Stimulated activated CD8-positive, alpha-beta memory T cell treated with anti-CD3 and anti-CD28 coated beads, Interleukin-7, amount 100 ng/mL, for 1 hour (primary cell): ENCODE measurements around the gene XIRP2.

Experiments used
- DNase-seq, 2 donors: peaks; one replicate each; pipeline ENCODE4 v3.0.0-alpha.2; 2020; ENCODE audit warnings: low read depth in 2 of 2

Gene XIRP2, protein sequence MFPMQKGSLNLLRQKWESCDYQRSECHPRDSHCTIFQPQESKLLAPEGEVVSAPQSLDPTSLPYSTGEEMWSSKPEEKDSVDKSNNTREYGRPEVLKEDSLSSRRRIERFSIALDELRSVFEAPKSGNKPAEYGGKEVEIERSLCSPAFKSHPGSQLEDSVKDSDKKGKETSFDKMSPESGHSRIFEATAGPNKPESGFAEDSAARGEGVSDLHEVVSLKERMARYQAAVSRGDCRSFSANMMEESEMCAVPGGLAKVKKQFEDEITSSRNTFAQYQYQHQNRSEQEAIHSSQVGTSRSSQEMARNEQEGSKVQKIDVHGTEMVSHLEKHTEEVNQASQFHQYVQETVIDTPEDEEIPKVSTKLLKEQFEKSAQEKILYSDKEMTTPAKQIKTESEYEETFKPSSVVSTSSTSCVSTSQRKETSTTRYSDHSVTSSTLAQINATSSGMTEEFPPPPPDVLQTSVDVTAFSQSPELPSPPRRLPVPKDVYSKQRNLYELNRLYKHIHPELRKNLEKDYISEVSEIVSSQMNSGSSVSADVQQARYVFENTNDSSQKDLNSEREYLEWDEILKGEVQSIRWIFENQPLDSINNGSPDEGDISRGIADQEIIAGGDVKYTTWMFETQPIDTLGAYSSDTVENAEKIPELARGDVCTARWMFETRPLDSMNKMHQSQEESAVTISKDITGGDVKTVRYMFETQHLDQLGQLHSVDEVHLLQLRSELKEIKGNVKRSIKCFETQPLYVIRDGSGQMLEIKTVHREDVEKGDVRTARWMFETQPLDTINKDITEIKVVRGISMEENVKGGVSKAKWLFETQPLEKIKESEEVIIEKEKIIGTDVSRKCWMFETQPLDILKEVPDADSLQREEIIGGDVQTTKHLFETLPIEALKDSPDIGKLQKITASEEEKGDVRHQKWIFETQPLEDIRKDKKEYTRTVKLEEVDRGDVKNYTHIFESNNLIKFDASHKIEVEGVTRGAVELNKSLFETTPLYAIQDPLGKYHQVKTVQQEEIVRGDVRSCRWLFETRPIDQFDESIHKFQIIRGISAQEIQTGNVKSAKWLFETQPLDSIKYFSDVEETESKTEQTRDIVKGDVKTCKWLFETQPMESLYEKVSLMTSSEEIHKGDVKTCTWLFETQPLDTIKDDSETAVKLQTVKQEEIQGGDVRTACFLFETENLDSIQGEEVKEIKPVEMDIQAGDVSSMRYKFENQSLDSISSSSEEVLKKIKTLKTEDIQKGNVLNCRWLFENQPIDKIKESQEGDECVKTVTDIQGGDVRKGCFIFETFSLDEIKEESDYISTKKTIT (N-terminal part only)

GRCh38 chr2:166888180-166888579, at the start of gene XIRP2:
XIRP2 (plus strand) TSS chr2:166888480; CDS start chr2:166903483, 15,003 bp downstream.
- no peak for DNase-seq

DNA sequence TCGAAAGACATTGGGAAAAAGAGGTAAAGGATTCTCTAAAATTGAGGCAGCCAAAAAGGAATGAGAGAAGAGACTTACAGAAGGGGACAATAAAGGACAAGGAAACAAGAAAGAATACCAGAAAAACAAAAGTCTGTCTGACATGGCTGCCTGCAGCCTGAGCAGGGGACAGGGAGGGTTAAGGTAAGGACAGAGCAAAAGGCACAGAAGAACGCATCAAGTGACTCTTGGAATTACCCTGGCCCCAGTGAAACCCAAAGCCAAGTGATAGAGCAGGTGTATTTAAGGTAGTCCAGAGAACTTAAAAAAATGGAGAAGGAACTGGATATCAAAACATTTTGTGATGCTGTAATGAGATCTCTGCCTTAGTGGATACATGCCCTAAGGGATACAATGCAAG, 47.1 kb upstream of the XIRP2 start:
- no peak for DNase-seq

DNA sequence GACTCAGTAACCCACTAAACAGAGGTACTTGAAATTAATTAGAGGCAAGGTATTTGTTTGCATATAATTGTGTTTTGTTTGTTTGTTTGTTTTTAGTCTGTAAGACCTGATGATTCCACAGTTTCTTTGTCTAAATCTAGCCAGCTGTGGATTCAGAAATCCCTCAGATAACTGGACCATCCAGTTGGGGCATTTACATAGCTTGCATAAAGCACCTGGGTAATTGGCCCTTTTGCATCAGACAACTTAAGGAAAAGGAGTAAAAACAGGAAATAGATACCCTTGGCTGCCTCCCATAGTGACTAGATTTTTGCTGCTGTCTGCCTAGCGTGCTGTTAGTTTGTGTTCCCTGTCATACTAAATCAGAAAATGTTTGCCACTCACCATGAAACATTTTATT, 46.6 kb upstream of the XIRP2 start:
- no peak for DNase-seq

DNA sequence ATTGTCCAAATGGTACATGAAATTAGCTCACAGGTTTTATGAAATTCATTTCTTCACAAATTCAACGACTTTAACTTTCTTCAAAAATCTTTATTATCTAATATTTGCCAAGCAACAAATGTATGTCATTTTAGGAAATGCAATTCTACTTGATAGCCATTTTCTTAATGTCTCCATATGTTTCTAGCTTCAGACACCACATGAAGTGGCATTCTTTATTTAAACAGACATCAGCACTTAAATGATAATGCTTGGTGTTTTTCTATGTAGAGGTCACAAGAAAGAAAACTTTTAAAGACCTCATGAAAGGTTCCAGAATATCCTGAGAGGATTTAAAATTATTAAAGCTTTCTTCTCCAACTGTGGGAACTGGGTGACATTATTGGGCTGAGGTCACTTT, 44.2 kb upstream of the XIRP2 start:
- no peak for DNase-seq

- no peak for DNase-seq
These were observed 25.7 kb upstream of the XIRP2 start for GRCh38 chr2:166862468-166863132.

- no peak for DNase-seq
These were observed 20.3 kb upstream of the XIRP2 start for GRCh38 chr2:166867874-166868514.

DNA sequence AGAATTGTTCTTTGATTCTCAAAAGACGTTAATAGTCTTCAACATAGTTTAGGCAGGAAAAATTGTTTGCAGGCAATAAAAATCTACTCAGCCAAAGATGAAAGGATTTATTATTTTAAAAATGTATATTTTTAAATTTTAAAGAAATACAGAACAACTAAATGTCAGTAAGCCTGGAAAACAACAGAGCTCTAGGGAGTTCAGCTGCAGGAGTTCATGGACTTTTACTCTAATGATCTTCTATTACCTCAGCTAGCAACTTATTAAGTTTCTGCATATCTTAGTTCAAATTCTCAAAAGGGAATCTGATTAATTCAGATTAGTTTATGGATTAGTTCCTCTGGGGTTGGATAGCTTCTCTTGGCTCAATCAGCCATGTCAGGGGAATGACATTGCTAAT, 17.9 kb upstream of the XIRP2 start:
- DNase-seq, result no peak

DNA sequence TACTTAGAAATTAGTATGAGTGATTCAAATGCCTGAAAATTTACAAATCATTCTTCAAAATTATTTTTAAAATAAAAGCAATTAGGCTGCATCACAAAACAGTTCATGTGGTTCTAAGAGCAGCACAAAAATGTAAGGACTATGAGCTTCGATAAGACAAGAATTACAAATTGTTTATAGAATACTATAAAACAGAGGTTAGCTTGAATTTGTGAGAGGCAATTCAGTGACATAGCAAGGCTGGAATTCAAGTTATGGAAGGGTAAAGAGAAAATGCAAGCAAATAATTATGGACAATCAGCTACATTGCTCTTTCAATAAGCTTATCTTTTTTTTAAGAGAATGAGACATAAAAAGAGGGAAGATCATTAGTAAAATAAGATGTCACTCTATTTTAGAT, 7.1 kb upstream of the XIRP2 start:
- no peak for DNase-seq

DNA sequence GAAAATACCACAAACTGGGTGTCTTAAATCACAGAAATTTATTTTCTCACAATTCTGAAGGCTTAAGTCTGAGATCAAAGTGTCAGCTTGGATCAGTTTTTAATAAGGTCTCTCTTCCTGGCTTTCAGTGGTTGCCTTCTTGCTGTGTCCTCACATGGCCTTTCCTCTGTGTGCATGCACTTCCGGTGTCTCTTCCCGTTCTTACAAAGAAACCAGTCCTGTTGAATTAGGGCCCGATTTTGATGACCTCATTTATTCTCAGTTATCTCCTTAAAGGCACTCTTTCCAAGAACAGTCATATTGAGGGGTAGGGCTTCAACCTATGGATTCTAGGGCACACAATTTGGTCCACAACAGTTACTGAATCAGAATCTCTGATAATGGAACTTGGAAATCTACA, 5.4 kb upstream of the XIRP2 start:
- DNase-seq, result no peak

DNA sequence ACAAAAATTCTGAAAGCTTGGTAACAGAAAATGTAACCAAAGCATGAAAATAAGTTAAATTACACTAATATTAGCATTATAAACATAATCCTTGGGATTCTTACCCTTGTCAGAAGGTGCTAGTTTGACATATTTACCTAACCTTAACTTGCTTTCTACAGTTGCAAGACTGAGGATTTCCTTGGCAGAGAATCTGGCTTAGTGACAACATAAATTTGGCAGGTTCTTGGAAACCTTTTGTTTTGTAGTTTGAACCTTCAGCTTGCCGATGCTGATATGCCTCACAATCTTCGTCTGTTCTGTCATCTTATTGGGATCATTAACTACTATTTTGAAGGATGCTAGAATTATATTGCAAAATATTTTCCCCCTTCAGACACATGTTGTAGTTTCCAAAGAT, 3.4 kb downstream of the XIRP2 start:
- no peak for DNase-seq

- DNase-seq, result no peak
These were observed 4.1 kb downstream of the XIRP2 start for GRCh38 chr2:166892397-166892796.

DNA sequence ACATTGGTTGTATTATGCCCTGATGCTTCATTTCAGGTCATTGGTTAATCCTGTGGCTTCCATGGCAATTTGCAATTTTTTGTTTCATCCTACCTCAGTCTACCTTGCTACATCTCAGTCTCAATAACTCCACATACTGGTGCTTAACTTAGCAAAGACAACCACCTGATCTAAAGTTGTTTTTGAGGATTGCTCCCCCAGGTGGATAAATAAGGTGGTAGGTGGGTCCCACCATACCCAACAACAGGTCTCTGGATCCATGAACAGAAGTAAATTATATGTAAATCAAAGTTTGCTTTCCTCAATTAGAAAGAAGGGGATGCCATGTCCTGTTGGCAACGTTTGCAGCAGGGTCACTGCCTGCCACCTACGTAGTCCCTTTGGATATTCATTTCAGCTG, 7.0 kb downstream of the XIRP2 start:
- no peak for DNase-seq

GRCh38 chr2:166897666-166898065, 9.4 kb downstream of the XIRP2 start:
- no peak for DNase-seq

DNA sequence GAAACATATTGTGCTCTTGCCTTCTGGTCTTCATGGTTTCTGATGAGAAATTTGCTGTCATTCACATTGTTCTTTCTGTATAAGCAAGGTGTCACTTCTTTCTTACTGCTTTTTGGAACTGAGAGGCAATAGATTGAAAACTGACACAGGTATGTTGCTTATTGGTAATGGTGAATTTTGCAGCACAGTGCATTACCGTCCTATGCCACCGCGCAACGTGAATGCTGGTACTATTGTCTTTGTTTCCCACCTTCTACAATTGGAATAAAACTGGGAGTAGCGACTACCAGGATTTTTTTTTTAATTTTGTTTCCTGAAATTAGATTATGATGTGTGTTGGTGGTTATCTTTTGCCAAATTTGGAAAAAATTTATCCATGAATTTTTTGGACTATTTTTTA, 11.4 kb downstream of the XIRP2 start:
- DNase-seq, result no peak

GRCh38 chr2:166900700-166901099, 12.4 kb downstream of the XIRP2 start:
- no peak for DNase-seq

- DNase-seq, result no peak
These were observed 13.1 kb downstream of the XIRP2 start for GRCh38 chr2:166901336-166901735.

GRCh38 chr2:166916987-166917386, 28.7 kb downstream of the XIRP2 start:
- no peak for DNase-seq

DNA sequence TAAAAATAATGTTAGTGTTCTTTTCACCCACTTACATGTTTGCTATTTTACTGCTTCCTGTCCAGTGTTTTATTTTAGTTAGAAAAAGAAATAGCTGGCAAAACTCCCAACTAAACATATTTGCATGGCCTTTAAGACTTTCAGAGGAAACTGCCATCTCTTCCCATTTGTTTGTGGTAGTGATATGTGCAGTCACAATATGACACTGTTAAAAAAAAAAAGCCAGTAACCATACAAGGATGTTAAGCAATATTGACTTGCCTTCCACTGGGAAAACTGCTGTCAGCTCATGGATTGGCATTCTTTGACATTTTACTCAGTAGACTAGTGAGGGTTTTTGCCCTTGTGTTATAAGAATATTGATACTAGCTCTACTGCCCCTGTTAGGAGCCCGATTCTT, 29.1 kb downstream of the XIRP2 start:
- no peak for DNase-seq

GRCh38 chr2:166921261-166921896, 33.1 kb downstream of the XIRP2 start:
- DNase-seq, result no peak

GRCh38 chr2:166924967-166925366, 36.7 kb downstream of the XIRP2 start:
- DNase-seq, result no peak

DNA sequence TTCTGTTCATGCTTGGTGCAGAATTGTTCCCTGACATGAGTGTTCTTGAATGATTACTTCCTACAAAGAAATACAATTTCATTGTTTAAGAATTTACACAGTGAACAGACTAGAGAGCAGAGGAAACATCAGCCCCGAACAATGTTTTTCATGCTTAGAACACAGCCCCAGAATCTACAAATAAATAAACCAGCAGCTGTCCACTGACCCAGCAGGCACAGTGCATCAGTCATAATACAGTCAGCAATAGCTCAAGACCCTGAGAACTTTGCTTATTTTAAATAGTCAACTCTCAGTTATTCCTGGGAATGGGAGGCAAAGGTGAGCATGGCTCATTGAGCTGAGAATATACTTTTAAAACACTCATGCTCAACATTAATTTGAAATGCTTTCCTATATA, 38.4 kb downstream of the XIRP2 start:
- DNase-seq, result no peak
